Middle frontal gyrus (tissue), 1 donor: ENCODE results near the gene ADGRL1.
"Not testable (repeated sequence)": the region's sequence is repeated elsewhere in the genome, so short reads cannot be mapped to it uniquely, and the experiment has no call there.

Experiments used
- DNase-seq: peaks from one replicate; pipeline ENCODE4 v3.0.0-alpha.2; 2015; ENCODE audit warnings: low spot score; ENCODE audit errors: extremely low spot score

Gene ADGRL1

DNA sequence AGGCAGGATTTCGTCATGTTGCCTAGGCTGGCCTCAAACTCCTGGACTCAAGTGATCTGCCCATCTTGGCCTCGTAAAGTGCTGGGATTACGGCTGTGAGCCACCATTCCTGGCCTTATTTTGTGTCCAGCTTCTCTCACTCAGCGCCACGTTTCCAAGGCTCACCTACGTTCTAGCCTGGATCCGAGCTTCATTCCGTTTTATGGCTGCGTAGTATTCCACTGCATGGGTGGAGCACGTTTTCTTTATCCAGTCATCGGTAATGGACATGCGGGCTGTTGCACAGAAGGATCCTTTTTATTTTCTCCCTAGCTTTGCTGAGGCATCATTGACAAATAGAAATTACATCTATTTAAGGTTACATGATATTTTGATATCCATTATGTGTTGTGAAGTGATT is 16.6 kb downstream of the ADGRL1 start:
- no peak for DNase-seq

DNA sequence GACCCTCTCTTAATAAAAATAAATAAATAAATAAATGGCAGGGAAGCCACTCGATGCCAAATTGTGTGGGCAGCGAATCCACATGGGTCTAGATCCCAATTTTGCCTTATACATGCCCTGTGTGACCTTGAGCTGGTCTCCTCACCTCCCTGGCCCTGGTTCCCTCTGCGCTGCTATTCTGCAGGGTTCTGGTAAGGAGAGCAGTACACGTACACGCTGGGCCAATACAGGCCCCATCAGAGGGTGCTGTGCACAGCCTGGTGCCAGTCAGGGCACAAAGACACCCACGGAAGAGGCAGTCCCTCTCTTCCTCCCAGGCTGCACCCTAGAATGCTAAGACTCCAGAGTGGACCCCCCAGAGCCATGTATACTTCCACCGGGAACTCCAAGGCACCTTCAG is 17.9 kb downstream of the ADGRL1 start:
- DNase-seq: not testable (repeated sequence)

DNA sequence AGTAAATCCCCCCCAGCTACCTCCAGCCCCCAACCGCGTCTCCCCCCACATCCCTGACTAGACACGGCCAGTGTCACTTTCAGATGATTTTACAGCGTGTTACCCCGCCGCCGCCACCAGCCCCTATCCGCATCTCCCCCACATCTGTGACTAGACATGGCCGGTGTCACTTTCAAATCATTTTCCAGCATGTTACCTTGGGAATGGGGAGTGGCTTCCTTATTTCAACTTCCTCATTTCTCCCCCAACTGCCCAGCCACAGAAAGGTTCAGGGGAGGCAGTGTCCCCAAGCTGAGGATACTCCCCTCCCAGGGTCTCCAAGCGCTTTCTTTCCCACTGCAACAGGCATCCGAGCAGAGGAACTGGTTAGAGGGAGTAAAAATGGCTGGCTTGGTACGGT is 18.4 kb downstream of the ADGRL1 start:
- DNase-seq: no peak

DNA sequence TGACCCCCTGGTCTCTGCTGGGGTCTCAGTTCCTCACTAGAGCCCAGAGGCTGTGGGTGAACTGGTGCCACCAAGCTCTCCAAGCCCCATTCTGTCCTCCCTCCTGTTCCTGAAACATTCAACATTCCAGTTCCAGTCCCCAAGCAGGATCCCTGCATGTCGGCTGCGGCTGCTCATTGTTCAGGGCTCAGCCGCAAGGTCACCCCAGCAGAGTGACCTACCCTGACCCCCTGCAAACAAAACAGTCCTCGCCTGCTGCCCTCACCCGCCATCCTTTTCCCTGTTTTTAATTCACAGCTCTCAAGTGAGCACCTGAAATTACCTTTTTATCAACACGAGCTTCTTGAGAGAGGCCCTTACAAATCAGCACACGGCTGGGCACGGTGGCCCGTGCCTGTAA is 19.3 kb downstream of the ADGRL1 start:
- not testable (repeated sequence) for DNase-seq

DNA sequence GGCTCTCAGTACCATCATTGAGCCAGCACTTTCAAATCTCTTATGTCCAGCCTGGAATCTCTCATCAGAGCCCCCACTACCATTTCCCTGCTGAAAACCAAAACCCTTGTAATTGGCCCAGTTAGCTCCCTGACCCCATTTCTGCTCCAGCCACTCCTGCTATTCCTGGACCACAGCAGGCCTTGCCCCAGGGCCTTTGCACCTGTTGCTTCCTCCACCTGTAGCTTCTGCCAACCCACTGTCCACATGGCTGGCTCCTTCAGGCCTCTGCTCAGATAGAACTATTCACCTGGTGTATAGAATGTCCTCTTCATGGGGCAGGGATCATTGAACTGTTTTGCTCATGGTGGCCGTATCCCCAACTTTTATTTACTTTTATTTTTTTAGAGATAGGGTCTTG is 20.3 kb downstream of the ADGRL1 start:
- DNase-seq: not testable (repeated sequence)

DNA sequence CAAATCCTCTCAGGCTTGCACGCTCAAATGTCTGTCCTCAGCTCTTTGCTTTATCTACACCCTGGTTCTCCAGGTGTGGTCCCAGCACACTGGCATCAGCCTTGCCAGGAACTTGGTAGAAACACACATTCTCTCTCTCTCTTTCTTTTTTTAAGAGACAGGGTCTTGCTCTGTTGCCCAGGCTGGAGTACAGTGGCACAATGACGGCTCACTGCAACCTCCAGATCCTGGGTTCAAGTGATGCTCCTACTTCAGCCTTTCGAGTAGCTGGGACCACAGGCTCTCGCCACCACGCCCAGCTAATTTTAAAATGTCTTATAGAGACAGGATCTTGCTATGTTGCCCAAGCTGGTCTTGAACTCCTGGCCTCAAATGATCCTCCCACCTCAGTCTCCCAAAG is 20.8 kb downstream of the ADGRL1 start:
- no peak for DNase-seq

DNA sequence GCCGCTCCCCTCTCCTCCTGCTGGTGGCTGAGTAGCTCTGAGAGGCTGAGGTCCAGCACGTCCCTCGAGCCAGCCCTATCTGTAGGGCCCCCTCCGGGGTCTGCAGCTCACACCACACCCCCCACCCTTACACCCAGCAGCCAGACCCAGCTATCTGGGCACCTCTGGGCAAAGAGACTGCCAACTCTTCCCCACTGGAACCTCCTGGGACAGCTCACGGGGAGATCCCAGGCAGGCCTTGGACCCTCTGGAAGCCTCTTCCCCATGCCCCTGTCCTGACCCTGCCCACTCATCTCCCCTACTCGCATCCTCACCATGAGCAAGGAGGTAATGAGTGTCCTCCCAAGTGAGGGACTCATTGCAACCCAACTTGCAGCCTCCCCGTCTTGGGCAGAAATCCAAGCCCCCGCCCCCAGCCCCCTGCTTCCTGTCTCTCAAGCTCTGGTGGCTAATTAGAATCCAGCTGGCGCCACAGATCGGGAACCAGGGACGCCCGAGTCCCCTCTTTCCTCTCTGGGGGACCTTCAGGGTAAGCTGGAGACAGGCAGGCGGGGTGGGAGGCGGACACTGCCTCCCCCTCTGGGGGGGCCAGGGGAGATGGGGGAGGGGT is 22.1 kb downstream of the ADGRL1 start:
- DNase-seq: no peak

DNA sequence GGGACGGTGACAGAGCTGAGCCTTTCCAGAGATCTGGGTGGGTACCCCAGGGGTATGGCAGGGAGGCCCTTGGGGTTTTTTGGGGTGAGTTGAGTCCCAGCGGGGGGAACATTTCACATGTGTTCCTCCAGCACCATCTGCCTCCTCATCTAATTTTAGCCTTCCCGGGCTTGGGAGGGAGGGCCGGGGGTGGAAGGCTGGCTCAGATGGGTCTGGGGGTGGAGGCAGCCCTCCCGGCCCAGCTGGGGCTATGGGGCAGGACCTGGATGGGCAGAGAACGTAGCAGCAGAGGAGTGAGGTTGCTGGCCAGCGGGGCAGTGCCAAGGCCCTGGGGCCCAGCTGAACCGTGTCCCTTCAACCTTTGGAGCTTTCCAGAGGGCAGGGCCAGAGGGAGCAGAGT is 23.5 kb downstream of the ADGRL1 start:
- DNase-seq: no peak

DNA sequence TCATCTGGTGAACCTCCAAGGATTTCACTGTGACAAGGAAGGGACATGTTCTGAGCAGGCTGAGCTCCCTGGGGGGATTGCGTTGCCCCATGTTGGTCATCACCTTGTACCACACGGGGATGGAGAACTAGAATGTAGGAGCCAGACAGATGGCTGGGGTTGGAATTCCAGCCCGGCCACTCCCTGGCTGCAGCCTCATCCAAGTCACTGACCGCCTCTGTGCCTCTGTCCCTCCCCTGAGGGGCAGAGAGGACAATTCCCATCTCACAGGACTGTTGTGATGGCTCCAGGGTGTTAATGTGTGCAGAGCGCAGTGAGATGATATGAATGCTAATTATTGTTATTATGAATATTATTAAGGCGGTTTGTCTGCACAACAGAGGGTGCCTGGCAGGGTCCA is 24.1 kb downstream of the ADGRL1 start:
- no peak for DNase-seq

DNA sequence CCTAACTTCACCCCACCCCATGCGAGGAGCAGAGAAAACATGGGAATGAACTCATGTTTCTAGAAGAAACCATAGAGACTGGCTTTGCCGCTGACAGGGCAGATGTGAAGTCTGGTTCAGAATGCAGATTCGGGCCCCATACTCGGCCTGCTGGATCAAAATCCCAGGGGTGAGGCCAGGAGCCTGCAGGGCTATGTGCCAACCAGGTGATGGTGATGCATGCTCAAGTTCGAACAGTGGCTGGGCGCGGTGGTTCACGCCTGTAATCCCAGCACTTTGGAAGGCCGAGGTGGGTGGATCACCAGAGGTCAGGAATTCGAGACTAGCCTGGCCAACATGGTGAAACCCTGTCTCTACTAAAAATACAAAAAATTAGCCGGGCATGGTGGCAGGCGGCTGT is 24.8 kb downstream of the ADGRL1 start:
- not testable (repeated sequence) for DNase-seq

DNA sequence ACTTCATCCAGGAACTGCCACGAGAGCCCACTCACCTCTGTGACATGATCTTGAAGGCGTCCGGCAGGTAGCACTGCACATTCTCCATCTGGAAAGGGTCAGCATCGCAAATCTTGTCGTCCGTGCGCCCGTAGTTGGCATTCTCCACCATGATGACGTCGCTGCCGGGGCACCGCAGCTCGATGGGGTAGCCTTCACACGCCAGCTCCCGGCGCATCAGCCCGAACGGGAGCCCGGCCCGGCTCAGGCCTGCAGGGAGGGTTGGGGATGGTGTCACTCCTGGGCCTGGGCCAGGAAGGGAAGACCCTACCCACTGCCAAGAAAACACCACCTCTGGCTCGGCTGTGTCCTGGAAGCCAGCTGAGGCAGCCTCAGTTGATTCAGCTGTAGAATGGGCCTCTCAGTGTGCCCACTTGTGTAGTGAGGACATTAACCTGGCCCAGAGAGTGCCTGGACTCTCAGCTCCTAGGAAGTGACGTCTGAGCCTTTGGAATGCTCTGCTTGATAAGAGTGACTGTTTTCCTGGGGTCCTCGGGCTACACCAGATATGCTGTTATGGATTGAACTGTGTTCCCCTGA is 28.4 kb downstream of the ADGRL1 start:
- DNase-seq: no peak

DNA sequence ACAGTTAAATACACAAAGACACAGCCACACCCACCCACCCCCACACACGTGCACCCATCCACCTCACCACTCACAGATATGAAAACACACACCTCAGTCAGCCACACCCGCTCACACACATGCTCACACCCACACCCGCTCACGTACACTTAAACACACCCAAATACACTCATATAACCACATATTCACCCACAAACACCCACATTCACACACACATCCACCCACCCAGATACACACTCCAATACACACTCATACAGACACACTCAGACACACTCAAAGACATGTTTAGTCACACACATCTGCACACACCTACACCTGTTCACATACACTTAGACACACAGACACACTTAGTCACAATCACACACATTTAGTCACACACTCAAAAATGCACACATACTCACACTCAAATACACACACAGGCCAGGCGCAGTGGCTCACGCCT is 30.6 kb downstream of the ADGRL1 start:
- DNase-seq: no peak

DNA sequence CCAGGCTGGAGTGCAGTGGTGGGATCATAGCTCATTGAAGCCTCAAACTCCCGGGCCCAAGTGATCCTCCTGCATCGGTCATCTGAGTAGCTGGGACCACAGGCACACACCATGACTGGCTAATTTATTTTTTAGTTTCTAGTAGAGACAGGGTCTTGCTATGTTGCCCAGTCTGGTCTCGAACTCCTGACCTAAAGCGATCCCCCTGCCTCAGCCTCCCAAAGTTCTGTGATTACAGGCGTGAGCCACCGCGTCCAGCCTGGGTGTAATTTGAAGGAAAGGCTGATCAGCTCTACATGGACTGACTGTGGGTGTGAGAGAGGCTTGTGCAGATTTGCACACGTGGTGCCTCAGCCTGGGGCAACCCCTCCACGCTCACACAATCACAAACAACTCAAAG is 31.1 kb downstream of the ADGRL1 start:
- DNase-seq: no peak

DNA sequence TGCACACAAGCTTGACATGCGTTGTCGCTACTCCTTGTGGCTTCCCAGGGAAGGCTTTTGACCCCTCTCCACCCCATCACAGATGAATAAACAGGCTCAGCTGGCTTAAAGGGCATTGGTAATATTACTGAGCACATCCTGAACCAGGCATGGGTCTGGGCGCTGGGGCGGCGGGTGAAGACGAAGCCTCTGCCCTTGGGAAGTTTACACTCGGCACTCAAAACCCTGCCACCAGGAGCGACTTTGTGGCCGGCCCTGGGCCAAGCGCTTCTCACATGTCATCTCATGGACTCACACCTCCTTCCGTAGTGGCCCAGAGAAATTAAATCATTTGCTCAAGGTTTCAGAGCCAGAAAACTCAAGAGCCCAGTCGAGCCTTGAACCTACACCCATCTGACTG is 37.0 kb downstream of the ADGRL1 start:
- DNase-seq: no peak

DNA sequence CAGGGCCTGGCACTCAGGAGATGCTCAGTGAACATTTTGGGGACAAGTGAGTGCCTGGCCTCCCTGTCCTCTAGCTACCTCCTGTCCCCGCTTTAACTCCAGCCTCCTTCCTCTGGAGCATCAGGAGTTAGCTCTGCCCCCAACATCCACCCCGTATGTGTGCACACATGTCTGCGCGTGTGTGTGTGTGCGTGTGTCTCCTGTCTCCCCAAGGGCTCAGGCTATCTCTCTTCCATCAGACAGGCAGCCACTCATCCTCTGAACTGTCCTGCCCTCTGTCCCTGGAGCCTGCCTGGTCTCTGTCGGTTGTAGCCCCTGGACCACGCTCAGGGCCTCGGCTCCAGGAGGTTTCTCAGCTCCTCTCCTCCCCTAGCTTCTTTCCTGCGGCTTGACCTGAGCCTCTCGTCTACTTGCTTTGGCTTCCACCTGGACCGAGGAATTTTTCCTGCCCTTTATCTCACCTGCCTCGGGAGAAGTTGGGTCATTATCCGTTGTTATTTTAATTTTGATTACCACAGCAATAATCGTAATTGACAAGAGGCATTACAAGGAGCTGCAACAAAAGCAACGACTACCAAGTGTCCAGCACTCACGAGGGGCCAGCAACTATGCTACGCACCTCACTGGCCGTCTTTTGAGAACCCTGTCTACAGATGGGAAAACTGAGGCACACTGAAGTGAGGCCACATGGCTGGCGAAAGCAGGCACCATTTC is 37.6 kb downstream of the ADGRL1 start:
- no peak for DNase-seq

DNA sequence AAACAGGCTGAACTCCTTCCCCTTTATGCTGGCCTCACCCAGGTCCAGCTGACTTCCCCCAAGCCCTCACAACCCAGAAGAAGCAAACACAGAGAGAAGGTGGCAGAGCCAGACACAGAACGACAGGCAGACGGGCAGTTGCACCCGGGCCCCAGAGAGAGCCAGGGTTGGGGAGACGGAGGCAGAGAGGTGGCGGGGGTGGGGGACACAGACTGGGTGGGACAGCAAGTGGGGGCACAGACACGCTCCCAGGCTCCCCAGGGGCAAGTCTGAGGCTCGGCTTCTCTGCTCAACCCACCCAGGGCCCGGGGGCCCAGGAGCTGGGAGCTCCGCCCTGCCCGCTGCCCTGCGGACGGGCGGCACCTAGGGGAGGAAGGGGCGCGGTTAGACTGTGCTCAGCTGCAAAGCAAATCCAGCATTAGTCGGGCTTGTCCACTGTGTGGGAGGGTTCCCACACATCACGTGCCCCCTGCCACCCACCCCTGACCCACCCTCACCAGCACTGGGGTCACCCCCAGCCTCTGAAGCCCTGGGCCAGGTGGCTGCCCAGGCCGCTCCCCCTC is 38.3 kb downstream of the ADGRL1 start:
- no peak for DNase-seq

DNA sequence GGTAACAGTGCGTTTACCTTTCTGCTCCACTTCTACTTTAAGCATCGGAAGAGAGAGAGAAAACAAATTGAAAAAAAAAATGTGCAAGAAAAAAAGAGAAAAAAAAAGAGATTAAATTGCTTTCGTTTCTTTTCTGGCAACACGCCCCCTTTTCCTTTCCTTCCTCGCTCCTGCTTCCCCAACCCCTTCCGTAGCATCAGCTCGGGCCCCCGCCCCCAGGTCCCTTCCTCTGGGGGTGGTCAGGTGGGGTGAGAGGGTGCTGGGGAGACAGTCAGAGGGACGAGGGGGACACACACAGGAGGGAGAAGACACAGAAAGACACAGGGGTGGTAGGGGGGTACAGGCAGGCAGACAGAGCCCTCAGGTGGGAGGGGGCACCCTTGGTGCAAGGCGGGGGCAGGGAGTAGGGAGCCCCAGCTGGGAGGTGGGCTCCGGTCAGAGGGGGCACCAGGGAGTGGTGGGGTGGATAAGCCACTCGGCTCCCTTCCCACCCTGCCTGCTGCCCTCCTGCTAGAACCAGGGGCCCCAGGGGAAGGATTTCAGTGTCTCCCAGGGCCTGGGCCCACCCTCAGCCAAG is 38.9 kb downstream of the ADGRL1 start:
- DNase-seq: no peak

DNA sequence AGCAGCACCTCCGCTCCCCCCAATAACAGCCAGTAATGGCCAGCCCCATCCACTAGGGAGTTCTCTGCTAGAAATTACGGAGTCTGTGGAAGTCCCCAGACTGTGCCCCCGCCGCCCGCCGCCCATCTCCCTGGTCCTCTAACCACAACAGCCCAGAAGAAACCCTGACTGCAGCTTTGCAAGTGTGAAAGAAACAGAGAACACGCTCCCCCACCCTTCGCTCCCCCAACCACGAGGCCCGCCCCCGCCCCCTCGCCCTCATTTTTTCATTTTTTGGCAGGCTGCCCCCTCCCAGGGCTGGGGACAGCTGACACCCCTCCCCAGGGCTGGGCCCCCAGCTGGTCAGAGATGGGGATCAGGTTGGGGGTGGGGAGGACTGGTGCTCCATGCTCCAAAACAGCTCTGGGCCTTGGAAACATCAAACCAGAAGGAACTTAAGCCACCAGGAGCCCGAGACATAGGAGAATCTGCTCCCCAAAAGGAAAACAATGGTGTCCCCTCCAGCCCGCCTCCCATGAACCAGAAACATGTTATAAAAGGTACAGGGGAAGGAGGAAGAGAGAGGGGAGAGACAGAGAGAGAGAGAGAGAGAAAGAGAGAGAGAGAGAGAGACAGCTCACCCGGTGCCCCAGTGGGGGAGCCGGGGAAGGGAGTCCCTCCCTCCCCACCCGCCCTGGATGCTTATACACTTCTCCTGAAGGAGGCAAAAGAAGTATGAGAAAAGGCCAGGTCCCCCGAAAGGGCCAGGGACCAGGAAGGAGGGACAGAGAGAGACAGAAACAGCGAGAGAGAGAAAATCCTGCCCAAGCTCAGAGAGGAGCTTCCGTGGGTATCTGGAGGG is 39.8 kb downstream of the ADGRL1 start:
- no peak for DNase-seq

DNA sequence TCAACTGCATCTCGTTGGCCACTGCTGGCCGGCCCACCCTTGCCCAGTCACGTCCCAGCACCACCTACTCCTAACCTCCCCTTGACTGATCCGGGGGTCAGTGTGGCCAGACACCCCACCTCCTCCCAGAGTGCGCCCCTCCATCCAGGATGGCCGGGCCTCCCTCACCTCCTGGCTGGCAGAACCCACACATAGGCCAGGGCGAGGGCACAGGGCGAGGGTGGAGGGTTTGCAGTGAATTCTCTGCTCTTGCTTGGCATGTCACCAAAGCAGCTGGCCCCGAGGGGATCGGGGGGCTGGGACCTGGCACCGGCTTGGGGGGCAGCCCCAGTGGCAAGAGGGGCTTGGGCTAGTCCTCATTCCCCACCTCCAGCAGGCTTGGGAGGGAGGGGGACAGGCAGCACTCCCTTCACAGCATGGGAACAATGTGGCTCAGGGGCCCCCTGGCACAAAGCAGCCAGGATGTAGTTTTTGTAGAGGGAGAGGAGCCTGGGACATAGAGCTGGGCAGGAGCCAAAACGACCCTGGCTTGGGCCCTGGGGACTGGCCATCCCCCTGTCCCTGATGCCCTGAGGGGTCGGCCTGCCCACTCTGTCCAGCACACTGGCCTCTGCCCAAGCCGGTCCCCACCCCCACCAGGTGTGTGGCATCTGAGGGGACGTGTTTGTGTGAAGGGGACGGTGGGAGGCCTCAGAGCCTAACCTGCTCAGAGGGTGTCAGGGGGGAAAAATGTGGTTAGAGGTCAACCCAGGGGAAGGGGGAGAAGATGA is 41.1 kb downstream of the ADGRL1 start:
- no peak for DNase-seq

DNA sequence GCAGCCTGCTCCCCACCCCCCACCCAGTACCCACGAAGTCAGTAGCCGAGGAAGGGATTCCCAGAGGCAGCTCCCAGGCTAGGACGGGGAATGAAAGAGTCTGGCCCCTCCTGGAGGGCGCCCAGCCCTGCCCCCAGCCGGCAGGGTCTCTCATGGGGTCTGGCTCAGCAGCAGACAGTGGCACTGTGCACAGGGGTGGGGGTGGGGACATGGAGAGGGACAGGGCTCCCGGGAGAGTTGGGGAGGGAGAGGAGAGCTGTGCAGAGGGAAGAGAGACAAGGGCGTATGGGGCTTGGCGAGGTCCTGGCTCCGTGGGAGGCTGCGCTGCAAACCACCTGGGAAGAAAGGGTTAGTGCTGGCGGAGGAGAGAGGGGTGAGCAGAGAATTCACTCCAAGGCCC is 41.9 kb downstream of the ADGRL1 start:
- no peak for DNase-seq

DNA sequence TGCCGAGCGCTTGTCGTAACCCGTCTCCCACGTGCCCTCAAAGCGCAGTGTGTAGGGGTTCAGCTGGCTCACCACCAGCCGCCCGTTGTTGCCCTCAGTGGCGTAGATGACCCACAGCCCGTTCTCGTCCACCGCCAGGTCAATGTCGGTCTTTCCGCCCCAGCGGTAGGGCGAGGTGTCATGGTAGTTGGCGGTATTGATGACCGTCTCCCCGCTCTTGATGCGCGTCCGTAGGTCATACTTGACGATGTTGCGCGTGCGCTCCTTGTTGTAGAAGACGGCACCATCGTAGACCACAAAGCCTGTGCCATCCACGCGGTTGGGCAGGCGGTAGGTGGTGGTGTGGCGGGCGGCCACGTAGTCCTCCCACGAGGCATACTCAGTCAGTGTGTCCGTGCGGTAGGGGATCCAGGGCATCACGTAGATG is 43.1 kb downstream of the ADGRL1 start:
- no peak for DNase-seq
